Stimulated activated CD4-positive, alpha-beta T cell treated with anti-CD3 and anti-CD28 coated beads, Interleukin-12 subunit alpha, Interleukin-12 subunit beta, amount 100 ng/mL, for 24 hours (primary cell): ENCODE data around the gene IDI2.
"Not testable (repeated sequence)": the region's sequence is repeated elsewhere in the genome, so short reads cannot be mapped to it uniquely, and the experiment has no call there.

ENCODE experiments used
- DNase-seq, 2 experiments: peaks; one replicate each; pipeline ENCODE4 v3.0.0-alpha.2; 2020; ENCODE audit warnings: low read depth in 2 of 2

IDI2 gene

DNA sequence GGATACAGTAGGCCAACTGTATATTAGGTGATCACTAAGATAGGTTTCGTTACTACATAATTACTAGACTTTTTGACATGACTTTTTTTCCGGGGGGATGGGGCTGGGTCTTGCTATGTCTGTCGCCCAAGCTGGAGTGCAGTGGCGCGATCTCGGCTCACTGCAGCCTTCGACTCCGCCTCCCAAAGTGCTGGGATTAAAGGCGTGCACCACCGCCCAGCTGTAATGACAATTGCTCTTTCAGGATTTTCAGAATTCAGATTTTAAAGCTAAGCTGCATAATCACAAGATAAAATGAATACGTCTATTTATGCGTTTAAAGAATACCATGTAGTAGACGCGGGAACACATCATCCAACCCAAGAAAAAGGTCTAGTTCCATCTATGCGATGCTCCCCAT lies 22.3 kb upstream of the IDI2 start:
- no peak for DNase-seq

DNA sequence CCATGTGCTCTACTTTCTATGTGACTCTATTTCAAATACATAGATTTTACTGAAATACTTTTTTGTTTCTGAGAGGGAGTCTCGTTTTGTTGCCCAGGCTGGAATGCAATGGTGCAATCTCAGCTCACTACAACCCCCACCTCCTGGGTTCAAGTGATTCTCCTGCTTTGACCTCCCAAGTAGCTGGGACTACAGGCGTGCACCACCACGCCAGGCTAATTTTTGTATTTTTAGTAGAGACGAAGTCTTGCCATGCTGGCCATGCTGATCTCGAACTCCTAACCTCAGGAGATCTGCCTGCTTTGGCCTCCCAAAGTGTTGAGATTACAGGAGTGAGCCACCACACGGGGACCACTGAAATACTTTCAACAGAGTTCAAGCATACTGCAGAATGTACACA lies 19.8 kb upstream of the IDI2 start:
- no peak for DNase-seq

DNA sequence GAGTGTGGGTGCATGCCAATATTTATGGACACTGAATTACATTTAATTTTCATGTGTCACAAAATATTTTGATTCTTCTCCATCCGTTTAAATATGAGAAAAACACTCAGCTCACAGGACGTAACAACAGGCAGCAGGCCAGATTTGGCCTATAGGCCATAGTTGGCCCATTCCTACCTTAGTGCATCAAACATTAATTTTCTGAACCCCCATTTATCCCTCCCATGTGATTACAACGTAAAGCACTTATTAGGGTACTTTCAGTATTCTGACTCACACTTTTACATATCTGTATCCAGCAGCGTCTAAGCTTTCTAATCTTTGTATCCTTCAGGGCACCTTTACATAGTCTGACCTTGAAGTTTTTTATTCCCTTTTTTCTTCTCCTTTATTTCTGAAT lies 19.3 kb upstream of the IDI2 start:
- no peak for DNase-seq

DNA sequence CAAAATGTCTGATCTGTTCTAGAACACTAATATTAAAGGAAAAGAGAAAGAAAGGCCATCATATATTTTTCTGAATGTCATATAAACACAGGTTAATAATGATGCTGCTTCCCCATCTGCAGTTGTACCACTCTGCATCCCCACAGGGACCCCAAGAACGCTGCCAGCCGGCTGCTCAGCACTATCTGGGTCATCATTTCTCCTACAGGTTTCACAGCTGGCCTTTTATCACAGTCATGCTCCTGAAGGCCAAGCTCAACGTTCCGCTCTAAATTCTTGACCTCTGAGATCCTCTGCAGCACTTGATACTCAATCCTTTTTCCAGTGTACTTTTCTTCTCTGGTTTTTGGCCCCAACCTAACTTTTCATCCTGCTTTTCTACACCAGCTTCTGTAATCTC lies 18.5 kb upstream of the IDI2 start:
- DNase-seq: no peak

DNA sequence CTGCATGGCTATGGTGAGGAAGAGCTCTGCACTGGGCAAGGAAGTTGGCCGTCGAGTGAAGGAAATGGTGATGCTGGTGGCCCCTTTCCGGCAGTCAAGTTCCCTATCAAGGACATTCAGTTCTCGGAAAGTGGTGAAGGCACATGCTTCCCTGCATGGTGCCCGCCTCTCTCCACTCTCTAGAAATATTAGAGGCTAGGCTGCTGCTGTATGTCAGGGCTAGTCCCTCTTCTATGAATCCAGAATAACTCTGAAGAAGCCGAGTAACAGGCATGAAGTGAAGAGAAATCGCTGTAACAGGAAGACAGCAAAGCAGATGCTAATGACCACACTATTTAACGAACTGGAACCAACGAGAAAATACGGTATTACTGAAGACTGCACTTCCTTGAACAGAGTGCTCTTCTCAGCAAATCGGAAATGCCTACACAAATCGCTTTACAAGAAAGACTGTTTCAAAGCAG lies 17.9 kb upstream of the IDI2 start:
- no peak for DNase-seq

DNA sequence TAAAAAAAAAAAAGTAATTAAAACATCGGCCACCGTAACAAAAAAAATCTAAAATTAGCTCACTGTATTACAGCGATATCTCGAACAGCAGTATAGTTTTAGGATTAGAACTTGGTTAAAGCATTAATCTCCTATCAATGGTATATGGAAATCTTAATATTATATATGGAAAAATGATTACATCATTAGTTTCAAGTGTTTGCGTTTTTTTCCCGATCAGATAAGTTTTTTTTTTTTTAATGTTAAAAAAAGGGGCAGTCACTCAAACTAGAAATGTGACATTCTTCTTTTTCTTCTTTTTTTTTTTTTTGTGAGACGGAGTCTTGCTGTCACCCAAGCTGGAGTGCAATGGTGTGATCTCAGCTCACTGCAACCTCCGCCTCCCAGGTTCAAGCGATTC lies 15.9 kb upstream of the IDI2 start:
- DNase-seq: no peak

DNA sequence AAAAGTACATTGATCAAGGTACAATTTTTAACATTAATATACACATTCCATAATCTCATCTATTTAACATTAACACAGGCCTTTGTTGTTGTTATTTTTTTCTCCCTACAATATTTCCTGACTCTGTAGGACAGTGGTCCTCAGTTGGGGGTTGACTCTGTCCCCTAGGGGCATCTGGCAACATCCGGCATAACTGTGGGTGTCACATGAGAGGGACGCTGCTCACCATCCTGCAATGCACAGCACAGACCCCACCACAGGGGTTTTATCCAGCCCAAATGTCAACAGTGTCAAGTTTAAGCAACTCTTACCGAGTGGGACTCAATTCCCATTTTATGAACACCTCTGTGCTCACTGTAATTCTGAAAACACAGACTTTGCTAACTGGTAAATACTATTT lies 14.5 kb upstream of the IDI2 start:
- no peak for DNase-seq

DNA sequence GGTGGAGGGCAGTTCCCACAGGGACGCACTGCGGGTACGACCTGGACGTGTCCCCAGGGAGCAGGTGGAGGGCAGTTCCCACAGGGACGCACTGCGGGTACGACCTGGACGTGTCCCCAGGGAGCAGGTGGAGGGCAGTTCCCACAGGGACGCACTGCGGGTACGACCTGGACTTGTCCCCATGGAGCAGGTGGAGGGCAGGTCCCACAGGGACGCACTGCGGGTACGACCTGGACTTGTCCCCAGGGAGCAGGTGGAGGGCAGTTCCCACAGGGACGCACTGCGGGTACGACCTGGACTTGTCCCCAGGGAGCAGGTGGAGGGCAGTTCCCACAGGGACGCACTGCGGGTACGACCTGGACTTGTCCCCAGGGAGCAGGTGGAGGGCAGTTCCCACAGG lies 13.1 kb upstream of the IDI2 start:
- not testable (repeated sequence) for DNase-seq

DNA sequence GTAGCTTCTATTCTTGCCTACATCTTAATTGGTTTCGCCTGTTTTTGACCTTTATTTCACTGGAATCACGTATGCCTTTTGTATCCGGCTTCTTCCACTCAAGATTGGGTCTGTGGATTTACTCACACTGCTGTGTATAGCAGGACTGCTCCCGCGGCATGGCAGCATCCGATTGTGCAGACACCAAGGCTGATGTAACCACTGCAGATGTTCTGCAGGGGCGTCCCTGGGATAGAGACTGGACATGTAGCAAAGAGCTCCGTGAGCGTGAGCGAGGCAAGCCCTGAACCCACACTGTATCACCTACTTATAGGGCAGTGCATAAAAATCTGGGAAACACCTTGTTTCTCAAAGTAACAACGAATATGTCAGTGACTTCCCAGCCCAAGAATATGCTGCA lies 11.4 kb upstream of the IDI2 start:
- no peak for DNase-seq

DNA sequence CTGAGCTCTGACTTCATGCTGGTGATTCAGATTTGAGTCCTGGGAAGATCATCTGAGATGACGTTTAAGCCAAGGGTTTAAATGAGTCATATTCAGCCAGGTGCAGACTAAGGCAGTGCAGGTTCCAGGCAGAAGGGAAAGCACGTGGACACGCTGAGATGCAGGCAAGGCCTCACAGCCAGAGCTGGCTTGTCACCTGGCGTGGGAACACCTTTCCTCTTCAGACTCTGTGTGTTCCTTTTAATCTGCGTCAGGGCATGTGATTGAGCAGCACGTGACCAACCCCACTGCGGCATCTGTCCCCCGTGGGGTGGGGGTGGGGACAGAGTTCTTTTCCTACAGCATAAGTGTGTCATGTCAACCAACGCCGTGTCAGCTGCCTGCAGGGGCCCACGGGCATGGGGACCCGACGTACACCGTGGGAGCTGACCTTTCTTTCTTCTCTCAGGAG lies 10.7 kb upstream of the IDI2 start:
- no peak for DNase-seq

DNA sequence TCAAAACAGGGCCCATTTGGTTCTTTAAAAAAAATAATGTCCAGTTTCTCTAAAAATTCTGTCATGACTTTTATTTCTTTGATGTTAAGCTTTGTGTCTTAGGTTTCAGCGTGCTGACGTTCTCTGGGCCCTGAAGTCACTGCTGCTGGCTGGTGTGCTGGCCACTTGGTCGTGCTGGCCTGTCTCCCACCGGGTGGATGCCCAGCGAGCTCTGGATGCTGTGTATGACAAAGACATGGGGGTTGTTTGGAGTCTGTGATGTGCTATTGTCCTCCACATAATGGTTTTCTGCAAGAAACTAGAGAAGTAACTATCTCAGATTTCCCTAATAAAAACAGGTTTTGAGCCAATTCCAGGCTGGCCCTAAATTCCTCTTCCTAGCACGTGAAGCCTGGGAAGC lies 9.5 kb upstream of the IDI2 start:
- no peak for DNase-seq

DNA sequence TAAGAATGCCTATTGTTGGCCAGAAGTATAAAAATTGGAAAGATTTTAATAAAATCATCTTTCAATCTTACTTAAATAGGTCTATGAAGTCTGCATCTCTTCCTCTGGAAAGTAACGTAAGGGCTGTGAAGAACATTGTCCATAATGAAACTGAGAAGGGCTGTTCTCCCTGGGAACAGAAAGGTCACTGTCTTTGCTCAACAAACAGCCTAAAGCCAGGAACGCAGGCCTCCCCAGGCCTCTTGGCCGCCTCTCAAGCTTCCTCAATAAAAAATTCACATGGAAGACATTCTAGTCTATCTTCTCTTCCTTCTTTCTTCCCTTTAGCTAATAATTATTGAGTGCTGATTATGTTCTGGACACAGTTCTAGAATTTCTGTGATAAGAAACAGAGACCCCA lies 9.1 kb upstream of the IDI2 start:
- no peak for DNase-seq

DNA sequence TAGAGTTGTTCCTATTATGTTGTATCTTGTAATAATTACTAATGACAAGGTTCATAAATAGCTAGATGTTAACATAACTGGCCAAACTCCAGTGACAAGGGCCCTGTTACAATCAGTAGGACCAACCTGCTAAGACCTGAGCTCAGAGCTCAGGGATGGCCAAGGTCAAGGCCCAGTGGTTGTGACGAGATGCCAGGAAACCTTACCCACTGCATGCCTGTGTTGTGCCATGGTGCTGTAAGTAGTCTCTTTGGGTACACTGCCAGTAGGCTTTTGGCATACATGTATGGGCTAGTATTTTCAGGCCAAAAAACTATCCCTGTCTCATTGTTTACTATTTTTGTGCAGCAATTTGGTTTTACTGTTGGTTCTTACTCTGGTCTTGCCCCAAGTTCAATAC lies 7.9 kb upstream of the IDI2 start:
- DNase-seq: no peak

DNA sequence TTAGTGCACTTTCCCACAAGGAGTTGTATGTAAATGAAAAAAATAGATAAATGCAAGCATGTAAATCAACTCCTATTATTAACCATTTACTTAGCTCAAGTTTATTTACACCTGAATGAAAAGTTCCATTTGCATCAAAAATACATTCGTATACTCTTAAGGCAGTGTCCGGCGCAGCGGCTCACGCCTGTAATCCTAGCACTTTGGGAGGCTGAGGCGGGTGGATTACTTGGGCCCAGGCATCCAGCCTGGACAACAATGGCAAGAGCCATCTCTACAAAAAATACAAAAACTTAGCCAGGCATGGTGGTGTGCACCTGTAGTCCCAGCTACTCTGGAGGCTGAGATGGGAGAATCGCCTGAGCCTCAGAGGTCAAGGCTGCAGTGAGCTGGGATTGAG lies 4.2 kb upstream of the IDI2 start:
- DNase-seq: no peak

DNA sequence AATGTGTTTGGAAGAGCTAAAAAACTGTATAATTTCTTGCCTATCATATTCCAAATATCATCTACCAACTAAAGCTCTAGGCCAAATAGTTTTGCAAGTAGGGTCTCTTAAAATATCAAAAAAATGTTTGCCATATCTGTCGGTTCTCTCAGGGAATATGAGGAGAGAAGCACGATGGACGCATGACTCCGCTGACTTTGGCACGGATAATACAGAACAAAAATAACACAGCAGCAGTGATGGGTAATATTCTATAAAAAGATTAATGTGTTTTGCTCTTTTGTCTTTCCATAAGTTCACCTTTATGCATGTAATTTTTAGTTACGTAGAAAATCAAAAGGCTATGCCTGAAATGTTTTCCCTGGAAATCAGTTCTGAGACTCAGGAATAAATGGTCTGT lies 919 bp upstream of the IDI2 start:
- DNase-seq: no peak

DNA sequence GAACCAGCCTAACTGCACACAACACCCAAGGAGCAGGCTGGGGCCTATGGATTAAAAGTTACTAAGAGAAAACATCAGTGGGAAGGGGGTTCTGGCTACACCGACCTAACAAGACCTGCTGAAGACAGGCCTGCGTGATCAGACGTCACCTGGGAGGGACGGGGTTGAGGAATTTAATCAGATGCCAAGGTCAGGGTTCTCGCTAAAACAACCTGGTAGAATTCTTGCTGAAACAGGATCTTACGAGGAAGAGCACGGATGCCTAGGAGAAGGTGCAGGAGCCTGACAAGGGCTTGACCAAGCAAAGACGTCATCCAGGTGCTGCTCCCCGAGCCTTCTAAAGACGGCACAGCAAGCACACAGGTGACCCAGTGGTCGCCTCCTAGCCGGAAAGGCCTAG lies 1.6 kb downstream of the IDI2 start:
- DNase-seq: no peak

DNA sequence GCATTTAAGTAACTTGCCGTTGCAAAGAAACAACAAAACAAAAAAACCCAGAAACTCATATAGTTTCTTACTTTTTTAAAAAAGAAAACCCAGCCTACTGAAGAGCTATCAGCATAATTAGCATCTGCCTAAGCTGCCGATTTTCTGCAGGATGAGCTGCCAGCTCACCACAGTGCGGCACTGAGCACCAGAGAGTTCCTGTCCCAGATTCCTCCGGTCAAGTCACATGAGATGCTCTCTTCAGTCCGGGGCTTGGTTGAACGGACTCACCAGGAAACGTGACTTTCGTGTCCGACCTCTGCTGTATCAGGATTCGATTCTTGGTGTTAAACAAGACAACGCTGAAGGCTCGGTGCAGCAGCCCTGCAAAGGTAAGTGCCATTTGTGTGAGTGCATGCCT lies 3.2 kb downstream of the IDI2 start:
- no peak for DNase-seq

DNA sequence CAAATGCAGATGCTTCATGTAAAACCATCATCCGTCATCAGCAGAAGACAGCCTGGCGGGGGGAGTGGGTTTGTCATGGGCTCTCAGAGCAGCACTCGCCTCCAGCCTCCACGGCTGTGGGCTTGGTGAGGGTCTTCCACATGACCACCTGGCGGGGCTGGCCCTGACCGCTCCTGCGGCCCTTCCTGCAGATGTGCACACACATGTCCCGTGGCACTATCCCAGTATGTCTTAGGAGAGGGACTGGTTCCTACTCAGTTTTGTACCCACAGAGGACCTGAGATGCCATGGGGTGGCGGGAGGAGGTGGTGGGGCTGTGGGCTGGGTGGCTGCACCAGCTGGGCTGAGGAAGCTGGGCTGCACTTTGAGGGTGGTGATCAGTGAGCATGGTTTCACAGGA lies 4.7 kb downstream of the IDI2 start:
- DNase-seq: no peak

DNA sequence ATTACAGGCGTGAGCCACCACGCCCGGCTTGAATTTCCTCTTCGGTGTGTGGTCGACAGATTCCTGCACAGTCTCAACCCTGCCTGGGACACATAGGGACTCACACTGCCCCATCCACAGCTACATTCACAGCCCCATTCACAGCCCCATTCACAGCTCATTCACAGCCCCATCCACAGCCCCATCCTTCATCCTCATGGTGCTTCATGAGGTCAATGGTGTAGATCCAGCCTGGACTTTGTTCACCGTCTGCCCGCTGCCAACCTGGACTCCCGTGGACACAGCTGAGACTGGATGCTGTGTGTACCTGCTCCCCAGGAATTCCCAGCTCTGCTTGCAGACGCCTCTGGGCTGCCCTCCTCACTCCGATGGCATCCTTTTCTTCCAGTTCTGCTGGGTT lies 5.2 kb downstream of the IDI2 start:
- DNase-seq: no peak

DNA sequence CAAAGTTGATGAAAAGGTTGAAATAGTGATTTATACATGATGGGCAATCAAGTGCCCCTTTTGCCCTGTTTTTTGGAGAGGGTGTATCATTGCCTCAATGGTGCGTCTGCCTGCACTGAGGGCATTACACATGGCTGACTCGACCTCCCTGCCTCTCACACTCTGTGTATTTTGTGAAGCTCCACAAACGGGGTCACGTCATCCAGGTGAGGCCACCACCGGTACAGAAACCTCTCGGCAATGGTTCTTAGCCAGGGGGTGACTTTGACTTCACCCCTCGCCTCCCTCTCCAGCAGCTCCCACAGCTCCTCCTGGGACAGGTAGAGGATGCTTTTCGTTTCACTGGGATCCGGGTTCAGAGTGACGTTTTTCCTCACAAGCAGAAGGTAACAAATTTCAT lies 6.3 kb downstream of the IDI2 start:
- DNase-seq: no peak

DNA sequence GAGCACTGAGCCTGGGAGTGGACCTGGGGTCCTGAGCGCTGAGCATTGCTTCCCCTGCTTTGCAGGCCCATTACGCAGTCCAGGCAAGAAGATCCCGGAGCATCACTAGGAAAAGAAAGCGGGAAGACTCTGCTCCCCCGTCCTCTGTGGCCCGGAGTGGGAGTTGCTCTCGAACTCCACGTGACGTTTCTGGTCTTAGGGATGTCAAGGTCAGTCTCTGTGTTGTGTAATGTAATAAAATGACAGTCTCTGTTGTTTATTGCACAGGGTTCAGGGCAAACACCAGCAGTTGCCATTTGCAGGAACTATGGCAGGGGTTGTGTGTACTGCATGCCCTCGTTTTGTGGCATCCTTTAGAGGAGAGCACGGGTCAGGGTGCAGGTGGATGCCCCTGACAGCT lies 10.0 kb downstream of the IDI2 start:
- DNase-seq: no peak

DNA sequence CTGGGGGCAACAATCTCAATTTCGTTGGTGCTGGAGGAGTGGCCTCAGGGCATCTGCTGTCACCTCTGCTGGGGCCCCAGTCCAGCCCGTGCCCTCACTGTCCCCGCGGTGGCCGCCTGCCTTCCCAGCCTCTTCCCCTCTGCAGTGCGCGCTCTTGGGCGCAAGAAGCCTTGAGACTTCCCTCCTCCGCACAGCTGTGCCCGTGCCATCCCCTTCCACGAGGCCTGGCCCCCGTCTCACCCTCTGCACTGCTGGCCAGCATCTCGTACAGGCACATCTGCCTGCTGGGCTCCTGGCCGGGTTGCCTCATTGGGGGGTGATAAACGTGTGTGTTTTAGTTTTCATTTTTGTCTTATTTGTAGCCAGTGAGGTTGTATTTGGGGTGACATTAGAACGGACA lies 14.0 kb downstream of the IDI2 start:
- no peak for DNase-seq

DNA sequence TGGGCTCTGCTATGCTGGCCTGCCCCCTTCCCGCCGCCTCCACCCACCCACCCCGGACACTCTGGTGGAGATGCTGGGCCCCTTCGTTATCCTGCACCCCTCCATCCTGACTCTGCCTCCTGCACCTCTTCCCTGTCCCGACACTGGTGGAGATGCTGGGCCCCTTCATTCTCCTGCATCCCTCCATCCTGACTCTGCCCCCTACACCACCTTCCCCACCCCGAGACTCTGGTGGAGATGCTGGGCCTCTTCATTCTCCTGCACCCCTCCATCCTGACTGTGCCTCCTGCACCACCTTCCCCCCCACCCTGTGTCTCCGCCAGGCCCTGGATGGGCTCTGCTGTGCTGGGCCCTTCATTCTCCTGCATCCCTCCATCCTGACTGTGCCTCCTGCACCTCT lies 15.0 kb downstream of the IDI2 start:
- no peak for DNase-seq

DNA sequence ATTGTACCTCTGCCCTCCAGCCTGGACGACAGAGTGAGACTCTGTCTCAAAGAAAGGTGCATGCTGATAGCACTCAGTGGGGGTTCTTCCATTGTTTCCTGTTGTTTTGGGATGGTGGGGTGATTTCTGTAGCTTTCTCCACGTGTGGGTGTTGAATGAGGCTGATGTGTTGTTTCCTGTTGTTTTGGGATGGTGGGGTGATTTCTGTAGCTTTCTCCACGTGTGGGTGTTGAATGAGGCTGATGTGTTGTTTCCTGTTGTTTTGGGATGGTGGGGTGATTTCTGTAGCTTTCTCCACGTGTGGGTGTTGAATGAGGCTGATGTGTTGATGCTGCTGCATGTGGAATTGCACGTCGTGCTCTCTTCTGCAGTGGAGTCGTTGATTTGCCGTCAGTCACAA lies 15.7 kb downstream of the IDI2 start:
- not testable (repeated sequence) for DNase-seq

DNA sequence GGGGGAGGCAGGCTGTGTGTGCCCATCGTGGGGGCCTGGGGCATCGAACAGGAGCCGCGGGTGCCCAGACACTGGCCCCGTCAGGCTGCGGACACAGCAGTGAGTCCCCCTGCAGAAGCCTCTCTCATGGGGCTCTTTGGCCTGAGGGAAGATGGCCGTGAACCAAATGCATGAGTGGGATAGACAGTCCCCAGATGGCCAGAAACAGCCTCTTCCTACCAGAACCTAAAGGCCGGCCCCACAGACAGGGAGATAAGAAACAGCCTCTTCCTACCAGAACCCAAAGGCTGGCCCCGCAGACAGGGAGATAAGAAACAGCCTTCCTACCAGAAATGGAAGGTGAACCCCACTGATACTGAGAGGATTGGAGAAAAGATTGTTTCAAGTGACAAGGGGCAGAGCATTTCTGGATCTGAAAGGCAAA lies 16.6 kb downstream of the IDI2 start:
- DNase-seq: no peak
